Endodermal cell (in vitro differentiated cells): Measurements from ENCODE around the gene KCNJ11. TPM values are rescaled to one million over a fixed set of nuclear protein-coding genes. Genes with fewer than 3 reads are reported as not detected.

ENCODE experiments used
- DNase-seq: peaks from one replicate; pipeline ENCODE4 v3.0.0-alpha.2; 2017
- H3K27ac ChIP-seq: 2 replicates; pipeline ENCODE4 v1.5.1; 2013; ENCODE audit warnings: mild to moderate bottlenecking, low read depth, low read length, moderate library complexity
- H3K27me3 ChIP-seq: 2 replicates; pipeline ENCODE4 v1.6.1; 2013; ENCODE audit warnings: mild to moderate bottlenecking, low read length, moderate library complexity; ENCODE audit not compliant: insufficient read depth, control insufficient read depth, poor library complexity, severe bottlenecking
- H3K36me3 ChIP-seq: 2 replicates; pipeline ENCODE4 v1.7.0; 2013; ENCODE audit warnings: mild to moderate bottlenecking, low read length, moderate library complexity; ENCODE audit not compliant: control insufficient read depth, insufficient read depth
- H3K4me1 ChIP-seq: one replicate; pipeline ENCODE4 v1.7.0; 2013; ENCODE audit warnings: low read length; ENCODE audit not compliant: control insufficient read depth, insufficient read depth
- H3K4me3 ChIP-seq: 2 replicates; pipeline ENCODE4 v1.5.1; 2013; ENCODE audit warnings: mild to moderate bottlenecking, low read length, moderate library complexity
- H3K9ac ChIP-seq: 2 replicates; pipeline ENCODE4 v1.6.1; 2013; ENCODE audit warnings: mild to moderate bottlenecking, low read length, moderate library complexity; ENCODE audit not compliant: poor library complexity, severe bottlenecking; ENCODE audit errors: extremely low read depth
- H3K9me3 ChIP-seq: 2 replicates; pipeline ENCODE4 v1.6.1; 2013; ENCODE audit warnings: mild to moderate bottlenecking, low read length, moderate library complexity; ENCODE audit not compliant: control insufficient read depth
- H3K27ac Mint-ChIP-seq: 2 replicates; pipeline ENCODE4 v1.8.0; 2020; ENCODE audit warnings: mixed read lengths
- H3K27me3 Mint-ChIP-seq: 2 replicates; pipeline ENCODE4 v1.8.0; 2021; ENCODE audit warnings: mild to moderate bottlenecking, mixed read lengths; ENCODE audit not compliant: insufficient read depth
- H3K36me3 Mint-ChIP-seq: 2 replicates; pipeline ENCODE4 v1.8.0; 2020; ENCODE audit warnings: low read depth, mixed read lengths
- H3K4me1 Mint-ChIP-seq: 2 replicates; pipeline ENCODE4 v1.8.0; 2020; ENCODE audit warnings: mixed read lengths
- H3K4me3 Mint-ChIP-seq: 2 replicates; pipeline ENCODE4 v1.8.0; 2020; ENCODE audit warnings: mild to moderate bottlenecking, moderate library complexity, mixed read lengths
- H3K9me3 Mint-ChIP-seq: 2 replicates; pipeline ENCODE4 v1.8.0; 2020; ENCODE audit warnings: mild to moderate bottlenecking, mixed read lengths
- WGBS, 2 experiments: methylation state at CpG; one replicate each; pipeline versions ENCODE4 v1.1.5 to v1.1.7; 2013; ENCODE audit warnings: missing lambda C conversion rate in 2 of 2, mixed read lengths in 1 of 2; ENCODE audit not compliant: insufficient coverage in 1 of 2, insufficient read length in 1 of 2; 5-methylcytosine and 5-hydroxymethylcytosine counted together
- total RNA-seq, 2 donors: library from RNA; stranded (reverse); fragmentation: NEBNext Ultra II Directional in 1 of 2; extraction: Animal tissue kit (Norgen Biotek cat#: 25700) in 1 of 2; gene quantifications; 2 replicates in 1 of 2; 3 replicates in 1 of 2; pipeline ENCODE4 v1.2.1, GENCODE V29; 2021
- TF ChIP-seq, protein P1 (sequence below): fragments of 200-600 bp; sonication (generic); conservative IDR thresholded peaks from 2 replicates; pipeline ENCODE4 v1.5.0; 2021; ENCODE audit warnings: antibody characterized with exemption, mild to moderate bottlenecking

The KCNJ11 gene
- total RNA-seq, 2 donors from 2014 or later: 2.2 to 5.3 TPM

GRCh38 chr11:17369094-17369493, 19.4 kb downstream of the KCNJ11 start:
- Mint-ChIP-seq H3K27me3 (peaks cover 4% of the 10 kb centered on the region), H3K36me3 (no peaks in the 10 kb centered on the region), H3K4me1 (no peaks in the 10 kb centered on the region), H3K9me3 (peaks cover 64% of the 10 kb centered on the region), H3K27ac (no peak overlapping the region), H3K4me3 (no peak overlapping the region)
- Histone ChIP-seq H3K9me3 (peaks cover 60% of the 10 kb centered on the region), H3K9ac (no peak overlapping the region), H3K27ac (no peak overlapping the region), H3K4me3 (no peak overlapping the region), H3K36me3 (no peaks in the 10 kb centered on the region), H3K27me3 (no peaks in the 10 kb centered on the region), H3K4me1 (no peaks in the 10 kb centered on the region)
- TF ChIP-seq, protein P1, sequence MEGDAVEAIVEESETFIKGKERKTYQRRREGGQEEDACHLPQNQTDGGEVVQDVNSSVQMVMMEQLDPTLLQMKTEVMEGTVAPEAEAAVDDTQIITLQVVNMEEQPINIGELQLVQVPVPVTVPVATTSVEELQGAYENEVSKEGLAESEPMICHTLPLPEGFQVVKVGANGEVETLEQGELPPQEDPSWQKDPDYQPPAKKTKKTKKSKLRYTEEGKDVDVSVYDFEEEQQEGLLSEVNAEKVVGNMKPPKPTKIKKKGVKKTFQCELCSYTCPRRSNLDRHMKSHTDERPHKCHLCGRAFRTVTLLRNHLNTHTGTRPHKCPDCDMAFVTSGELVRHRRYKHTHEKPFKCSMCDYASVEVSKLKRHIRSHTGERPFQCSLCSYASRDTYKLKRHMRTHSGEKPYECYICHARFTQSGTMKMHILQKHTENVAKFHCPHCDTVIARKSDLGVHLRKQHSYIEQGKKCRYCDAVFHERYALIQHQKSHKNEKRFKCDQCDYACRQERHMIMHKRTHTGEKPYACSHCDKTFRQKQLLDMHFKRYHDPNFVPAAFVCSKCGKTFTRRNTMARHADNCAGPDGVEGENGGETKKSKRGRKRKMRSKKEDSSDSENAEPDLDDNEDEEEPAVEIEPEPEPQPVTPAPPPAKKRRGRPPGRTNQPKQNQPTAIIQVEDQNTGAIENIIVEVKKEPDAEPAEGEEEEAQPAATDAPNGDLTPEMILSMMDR: no peak
- DNase-seq: no peak

- Mint-ChIP-seq H3K36me3 (no peaks in the 10 kb centered on the region), H3K4me3 (no peak overlapping the region), H3K9me3 (peaks cover 59% of the 10 kb centered on the region), H3K27ac (no peak overlapping the region), H3K4me1 (no peaks in the 10 kb centered on the region), H3K27me3 (peaks cover 6% of the 10 kb centered on the region)
- no peaks in the 10 kb centered on the region for H3K36me3 ChIP-seq
- no peak overlapping the region for H3K27ac ChIP-seq
- H3K9ac ChIP-seq: no peak overlapping the region
- no peaks in the 10 kb centered on the region for H3K27me3 ChIP-seq
- H3K4me3 ChIP-seq: no peak overlapping the region
- no peak for DNase-seq
- TF ChIP-seq, protein P1: no peak
- H3K9me3 ChIP-seq: peaks cover 55% of the 10 kb centered on the region
- WGBS, 2 experiments: 85 to 89% methylated on average over 3 of the region's 3 CpGs
- no peaks in the 10 kb centered on the region for H3K4me1 ChIP-seq
These were observed 19.9 kb downstream of the KCNJ11 start for GRCh38 chr11:17368551-17368950.

GRCh38 chr11:17366495-17366894, 22.0 kb downstream of the KCNJ11 start:
- no peak overlapping the region for H3K4me3 ChIP-seq
- Mint-ChIP-seq H3K4me1 (no peaks in the 10 kb centered on the region), H3K9me3 (peaks cover 39% of the 10 kb centered on the region), H3K27me3 (peaks cover 3% of the 10 kb centered on the region), H3K27ac (no peak overlapping the region), H3K36me3 (no peaks in the 10 kb centered on the region), H3K4me3 (no peak overlapping the region)
- no peak overlapping the region for H3K9ac ChIP-seq
- DNase-seq: no peak
- no peaks in the 10 kb centered on the region for H3K4me1 ChIP-seq
- H3K36me3 ChIP-seq: no peaks in the 10 kb centered on the region
- 90 to 92% methylated on average over 1 of the region's 1 CpG for WGBS, 2 experiments
- TF ChIP-seq, protein P1: no peak
- no peaks in the 10 kb centered on the region for H3K27me3 ChIP-seq
- no peak overlapping the region for H3K27ac ChIP-seq
- peaks cover 35% of the 10 kb centered on the region for H3K9me3 ChIP-seq
